SK-N-SH (cell line): ENCODE results near the gene MYO16.

Source experiments
- CTCF ChIP-seq: fragments of 200-600 bp; sonication (generic); IDR thresholded peaks from 2 replicates; pipeline ENCODE4 v1.6.1; 2017; ENCODE audit warnings: antibody characterized with exemption, mild to moderate bottlenecking, moderate library complexity
- MEF2A ChIP-seq: IDR thresholded peaks from 2 replicates; pipeline ENCODE4 v1.4.0; 2012; ENCODE audit warnings: low read depth, borderline replicate concordance
- NFIC ChIP-seq: IDR thresholded peaks from 2 replicates; pipeline ENCODE4 v1.4.0; 2012; ENCODE audit warnings: borderline replicate concordance
- NRF1 ChIP-seq: IDR thresholded peaks from 2 replicates; pipeline ENCODE4 v1.6.1; 2012; ENCODE audit warnings: low read depth, mild to moderate bottlenecking, low read length
- POLR2AphosphoS5 ChIP-seq: IDR thresholded peaks from 2 replicates; pipeline ENCODE4 v1.6.1; 2012; ENCODE audit warnings: low read depth, low read length
- RAD21 ChIP-seq: IDR thresholded peaks from 2 replicates; pipeline ENCODE4 v1.6.1; 2012; ENCODE audit warnings: mild to moderate bottlenecking, low read length
- RXRA ChIP-seq: IDR thresholded peaks from 2 replicates; pipeline ENCODE4 v1.4.0; 2012; ENCODE audit warnings: low read depth, mild to moderate bottlenecking, borderline replicate concordance
- SIN3A ChIP-seq: IDR thresholded peaks from 2 replicates; pipeline ENCODE4 v1.6.1; 2012; ENCODE audit warnings: low read depth, mild to moderate bottlenecking, low read length, moderate library complexity, borderline replicate concordance
- TCF12 ChIP-seq: IDR thresholded peaks from 2 replicates; pipeline ENCODE4 v1.4.0; 2012
- YY1 ChIP-seq: IDR thresholded peaks from 2 replicates; pipeline ENCODE4 v1.4.0; 2012; ENCODE audit warnings: low read depth, mild to moderate bottlenecking
- ZBTB33 ChIP-seq: IDR thresholded peaks from 2 replicates; pipeline ENCODE4 v1.4.0; 2012; ENCODE audit warnings: low read depth, borderline replicate concordance

- no peak for TF ChIP-seq YY1
- TF ChIP-seq SIN3A, result no peak
- no peak for TF ChIP-seq CTCF
- no peak for TF ChIP-seq MEF2A
- TF ChIP-seq NRF1, result no peak
- no peak for TF ChIP-seq POLR2AphosphoS5
- TF ChIP-seq RXRA, result no peak
- TF ChIP-seq TCF12, result no peak
- TF ChIP-seq ZBTB33, result no peak
- TF ChIP-seq NFIC, result no peak
- no peak for TF ChIP-seq RAD21
These were observed 160.1 kb downstream of the MYO16 start for GRCh38 chr13:108789476-108789875.
